GM20000 (cell line): ENCODE measurements around the gene PPM1G.
A peak's percentile ranks its signal among the peaks of the same experiment; 100 is the strongest.

ENCODE experiments used
- DNase-seq: peaks from one replicate; pipeline ENCODE4 v3.0.0; 2012; ENCODE audit warnings: low spot score
- CTCF ChIP-seq: IDR thresholded peaks from 2 replicates; pipeline ENCODE4 v1.5.1; 2012; ENCODE audit warnings: mild to moderate bottlenecking, control low read depth; ENCODE audit errors: extremely low read depth, missing control alignments

The PPM1G gene

DNA sequence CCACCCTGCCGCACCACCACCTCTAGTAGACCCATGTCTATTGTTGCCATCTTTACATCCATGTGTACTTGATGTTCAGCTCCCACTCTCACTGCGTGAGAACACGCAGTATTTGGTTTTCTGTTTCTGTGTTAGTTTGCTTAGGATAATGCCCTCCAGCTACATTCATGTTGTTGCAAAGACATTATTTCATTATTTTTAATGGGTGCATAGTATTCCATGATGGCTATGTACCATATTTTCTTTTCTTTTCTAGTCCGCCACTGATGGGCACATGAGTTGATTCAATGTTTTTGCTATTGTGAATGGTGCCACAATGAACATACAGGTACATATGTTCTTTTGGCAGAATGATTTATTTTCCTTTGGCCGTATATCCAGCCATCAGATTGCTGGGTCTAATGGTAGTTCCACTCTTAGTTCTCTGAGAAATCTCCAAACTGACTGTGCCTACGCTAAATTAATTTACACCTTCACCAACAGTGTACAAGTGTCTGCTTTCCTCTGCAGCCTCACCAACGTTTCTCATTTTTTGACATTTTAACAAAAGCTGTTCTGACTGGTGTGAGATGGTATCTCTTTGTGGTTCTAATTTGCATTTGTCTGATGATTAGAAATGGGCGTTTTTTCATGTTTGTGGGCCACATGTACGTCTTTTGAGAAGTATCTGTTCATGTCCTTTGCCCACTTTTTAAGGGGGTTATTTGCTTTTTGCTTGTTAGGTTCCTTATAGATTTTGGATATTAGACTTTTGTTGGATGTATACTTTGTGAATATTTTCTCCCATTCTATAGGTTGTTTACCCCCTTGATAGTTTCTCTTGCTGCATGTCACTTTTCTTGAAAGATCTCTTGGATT, 18.3 kb downstream of the PPM1G start:
- no peak for TF ChIP-seq CTCF

GRCh38 chr2:27381577-27382181, 27.7 kb downstream of the PPM1G start:
- no peak for TF ChIP-seq CTCF
- no peak for DNase-seq

More for the DNA sequence above, 18.3 kb downstream of the PPM1G start:
- DNase-seq, result no peak

DNA sequence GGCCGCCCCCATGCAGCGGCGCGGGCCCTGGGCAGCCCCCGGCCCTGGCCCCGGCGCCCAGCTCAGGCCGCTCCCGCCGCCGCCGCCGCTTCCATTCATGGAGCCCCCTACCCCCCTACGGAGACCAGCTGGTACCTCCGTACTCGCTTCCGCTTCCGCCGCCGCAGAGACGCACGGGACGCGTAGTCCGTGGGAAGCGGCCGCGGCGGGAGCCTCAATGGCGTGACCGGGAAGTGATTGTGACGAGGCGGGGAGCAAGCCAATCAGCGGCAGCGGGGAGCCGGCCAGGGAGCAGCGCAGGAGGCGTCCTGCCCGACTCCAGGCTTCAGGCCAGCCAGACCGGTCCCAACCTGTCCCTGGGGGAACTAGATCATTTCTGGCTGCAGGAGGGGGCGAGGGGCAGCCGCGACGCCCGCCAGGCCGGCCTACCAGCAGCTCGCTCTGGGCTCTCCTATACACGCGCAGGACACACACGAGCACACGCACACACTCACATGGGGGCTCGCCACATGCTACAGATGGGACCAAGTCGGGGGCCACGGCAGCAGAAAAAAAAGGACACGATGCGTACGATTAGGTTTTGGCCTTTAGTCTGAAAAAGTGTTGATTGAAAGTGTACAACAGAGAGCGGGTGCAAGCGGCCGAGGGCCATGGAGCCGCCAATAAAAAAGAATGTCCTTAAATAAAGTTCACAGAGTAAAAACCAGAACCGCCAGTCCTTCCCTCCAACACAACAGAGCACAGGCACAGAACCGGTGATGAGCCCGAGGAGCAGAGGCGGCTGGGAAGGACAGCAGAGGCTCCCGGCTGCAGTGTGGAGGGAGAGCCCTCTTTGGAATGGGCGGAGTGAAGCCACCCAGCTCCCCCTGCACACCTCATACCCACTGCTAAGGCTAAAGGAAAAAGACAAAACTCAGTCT, 28.5 kb downstream of the PPM1G start, which contains the start of gene ZNF513:
ZNF513 (minus strand) TSS at position 109 of the 920 bp plus-strand sequence. CDS start 208 bp downstream, outside the sequence.
- TF ChIP-seq CTCF, result no peak
- DNase-seq, result peak; percentile 96

DNA sequence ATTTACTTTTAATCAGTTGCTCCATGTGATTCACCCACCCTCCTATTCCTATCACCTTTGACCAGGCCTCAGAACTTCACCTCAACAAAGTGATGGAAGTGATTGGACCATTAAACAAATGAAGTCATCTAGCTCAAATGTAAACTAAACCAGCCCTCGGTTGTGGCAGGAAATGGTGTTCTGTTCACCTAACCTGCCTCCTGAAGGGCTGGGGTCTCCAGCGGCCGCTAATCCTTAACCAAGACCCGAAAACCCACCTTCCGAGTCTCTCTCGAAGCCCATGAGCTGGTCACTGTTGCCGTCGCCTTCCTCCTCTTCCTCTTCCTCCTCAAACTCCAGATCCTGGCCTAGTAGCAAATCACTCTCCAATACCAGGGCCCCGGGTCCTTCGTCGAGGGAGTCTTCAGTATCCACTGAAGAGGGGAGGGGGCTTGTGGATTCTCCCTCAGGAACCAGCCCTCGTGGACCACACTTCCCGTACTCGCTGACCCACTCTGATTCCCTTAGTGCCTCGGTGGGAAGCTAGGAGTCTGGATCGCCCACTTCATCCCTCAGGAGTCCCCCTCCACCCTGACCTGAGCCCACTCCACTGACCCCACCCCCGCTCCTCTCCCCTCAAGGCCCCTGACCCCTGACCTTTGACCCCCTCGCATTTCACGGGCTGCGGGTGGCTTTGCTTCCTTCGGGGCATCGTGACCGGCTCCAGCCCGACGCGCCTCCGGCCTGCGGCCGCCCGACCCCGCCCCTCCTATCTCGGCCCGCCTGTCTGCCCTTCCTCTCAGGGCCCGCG, 29.4 kb downstream of the PPM1G start:
- peak; percentile 42 for DNase-seq
- no peak for TF ChIP-seq CTCF

DNA sequence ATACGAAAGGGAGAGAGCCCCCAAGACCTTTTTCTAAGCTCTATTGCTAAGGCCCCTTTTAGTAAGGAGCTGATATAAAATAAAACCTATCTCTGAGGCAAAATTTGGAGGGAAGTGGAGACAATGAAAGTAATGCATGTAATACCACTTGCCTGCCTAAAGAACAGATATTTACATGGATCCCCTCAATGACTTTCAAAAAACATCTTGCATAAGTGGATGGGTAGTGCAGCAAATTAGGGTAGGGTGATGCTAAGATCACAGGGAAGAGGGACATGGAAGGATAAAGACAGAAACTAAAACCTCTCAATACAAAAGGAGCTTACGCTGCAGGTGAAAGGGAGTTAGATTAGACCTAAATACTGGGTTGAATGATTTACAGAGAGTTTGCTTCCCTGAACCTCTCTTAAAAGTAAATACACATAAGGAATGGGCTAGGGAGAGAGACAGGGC, 30.0 kb downstream of the PPM1G start:
- no peak for DNase-seq
- no peak for TF ChIP-seq CTCF

DNA sequence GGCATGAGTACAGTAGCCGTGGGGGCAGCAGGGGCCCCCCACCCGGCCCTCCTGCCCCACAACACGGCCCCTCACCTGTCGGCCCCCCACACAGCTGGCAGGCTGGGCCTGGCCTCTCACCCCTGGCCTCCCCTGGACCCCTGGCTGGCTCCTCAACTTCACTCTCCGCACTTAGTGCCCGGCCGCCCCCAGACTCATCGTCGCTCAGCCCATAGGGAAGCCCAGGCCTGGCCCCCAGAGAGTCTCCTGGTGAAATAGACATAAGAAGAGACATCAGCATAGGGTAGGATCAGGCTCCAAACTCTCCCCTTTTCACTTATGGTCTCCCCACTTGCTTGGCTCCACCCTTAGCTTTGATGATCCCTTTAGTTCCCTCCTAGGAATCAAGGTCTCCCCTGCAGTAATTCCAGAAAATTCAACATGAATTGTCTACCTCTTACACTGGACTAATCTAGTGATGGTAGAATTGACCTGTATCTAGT, 30.5 kb downstream of the PPM1G start:
- DNase-seq, result no peak
- TF ChIP-seq CTCF, result no peak
